GM19452 (cell line): ENCODE results near the gene CDC37L1.
"Not testable (repeated sequence)": the region's sequence is repeated elsewhere in the genome, so short reads cannot be mapped to it uniquely, and the experiment has no call there.

Source experiments
- ATAC-seq: cut with Tn5 transposase; IDR thresholded peaks from one replicate; pipeline ENCODE4 v1.9.1; 2021; ENCODE audit not compliant: unreplicated experiment

CDC37L1 gene

DNA sequence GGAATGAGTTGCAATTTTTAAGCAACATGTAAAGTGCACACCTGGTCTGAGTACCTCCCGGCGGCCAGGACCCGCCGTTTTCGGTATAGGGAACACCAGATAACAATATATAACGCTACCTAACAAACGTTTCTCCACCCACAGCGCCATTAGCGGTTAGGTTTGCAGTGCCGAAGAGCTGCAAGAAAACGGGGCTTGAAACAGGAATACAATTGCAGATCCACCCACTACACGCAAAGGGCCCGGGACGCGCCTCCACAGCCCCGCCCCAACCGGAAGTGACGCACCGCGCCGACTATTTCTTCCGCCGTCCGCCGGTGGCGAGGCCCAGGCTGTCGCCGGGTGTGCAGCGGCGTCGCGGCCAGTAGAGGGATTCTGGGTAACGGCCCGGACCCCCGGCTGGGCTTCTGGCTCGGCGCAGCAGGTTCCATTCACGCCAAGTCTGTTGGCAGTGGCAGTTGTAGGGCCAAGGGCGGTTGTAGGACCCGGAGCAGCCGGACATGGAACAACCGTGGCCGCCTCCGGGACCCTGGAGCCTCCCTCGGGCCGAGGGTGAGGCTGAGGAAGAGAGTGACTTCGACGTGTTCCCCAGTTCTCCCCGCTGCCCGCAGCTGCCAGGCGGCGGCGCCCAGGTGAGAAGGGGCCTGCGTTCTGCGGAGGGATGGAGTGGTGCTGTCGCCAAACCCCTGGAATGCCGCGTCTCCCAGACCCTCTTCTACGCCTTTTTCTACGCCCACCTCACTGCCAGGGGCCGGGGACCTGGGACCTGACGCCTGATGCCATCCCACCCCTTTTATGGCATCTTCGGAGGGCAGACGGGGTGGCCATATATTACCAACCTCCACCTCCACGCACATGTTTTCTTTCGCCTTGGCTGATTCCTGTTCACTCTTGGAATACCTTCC is at the start of gene CDC37L1:
CDC37L1 (plus strand) TSS at position 302 of the 905 bp plus-strand sequence; CDS start at position 501, 199 bp downstream.
- peak; percentile 95 for ATAC-seq

DNA sequence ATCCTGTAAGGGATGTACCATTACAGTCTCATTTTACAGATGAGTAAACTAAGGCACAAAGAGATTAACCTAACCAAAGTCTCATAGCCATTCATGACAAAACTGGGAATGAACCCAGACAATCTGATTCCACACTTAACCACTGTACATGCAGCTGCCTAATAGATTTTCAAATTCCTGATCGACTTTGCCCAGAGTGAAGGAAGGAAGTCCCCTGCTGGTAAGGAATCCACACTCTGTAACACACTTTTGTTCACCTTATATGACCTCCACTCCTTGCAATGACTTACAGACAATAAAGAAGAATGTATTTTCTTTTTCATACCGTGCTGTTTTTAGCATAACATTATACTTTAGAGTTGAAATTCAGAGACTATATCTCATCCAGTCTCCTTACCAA is 48.5 kb upstream of the CDC37L1 start:
- ATAC-seq: no peak

DNA sequence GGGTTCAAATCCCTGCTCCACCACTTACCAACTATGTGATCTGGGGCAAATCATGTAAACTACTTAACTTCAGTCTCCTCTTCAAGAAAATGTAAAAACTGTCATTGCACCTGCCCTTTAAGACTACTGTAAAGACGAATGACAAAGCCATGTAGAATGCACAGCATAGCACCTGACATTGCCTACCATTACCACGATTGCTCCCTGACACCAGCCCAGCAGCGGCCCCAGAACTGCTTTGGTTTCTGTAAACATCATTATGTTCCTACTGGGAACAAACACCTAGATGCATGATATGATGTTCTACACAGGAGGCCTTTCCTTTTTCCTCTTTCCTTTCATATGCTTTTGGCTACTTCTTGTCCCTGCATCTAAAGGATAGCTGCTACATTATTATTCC is 40.4 kb upstream of the CDC37L1 start:
- ATAC-seq: no peak

GRCh38 chr9:4639420-4639819 is 39.9 kb upstream of the CDC37L1 start:
- no peak for ATAC-seq

DNA sequence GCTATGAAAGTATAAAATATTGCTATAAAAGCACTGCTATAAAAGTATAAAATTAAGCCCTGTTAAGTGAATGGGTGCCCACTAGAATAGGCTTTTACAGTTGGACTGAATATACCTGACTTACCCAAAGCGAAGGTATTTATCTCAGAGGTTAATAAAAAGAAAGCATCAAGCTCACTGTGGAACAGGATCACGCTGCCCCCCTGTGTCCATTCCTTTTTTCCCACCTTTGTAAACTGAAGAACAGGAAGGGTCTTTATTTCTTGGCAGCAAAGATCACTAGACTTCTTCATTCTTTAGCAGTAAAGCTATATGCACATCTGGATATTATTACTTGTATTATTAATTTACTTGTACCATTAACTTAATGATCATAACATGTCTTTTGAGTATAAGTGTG is 39.3 kb upstream of the CDC37L1 start:
- ATAC-seq: no peak

DNA sequence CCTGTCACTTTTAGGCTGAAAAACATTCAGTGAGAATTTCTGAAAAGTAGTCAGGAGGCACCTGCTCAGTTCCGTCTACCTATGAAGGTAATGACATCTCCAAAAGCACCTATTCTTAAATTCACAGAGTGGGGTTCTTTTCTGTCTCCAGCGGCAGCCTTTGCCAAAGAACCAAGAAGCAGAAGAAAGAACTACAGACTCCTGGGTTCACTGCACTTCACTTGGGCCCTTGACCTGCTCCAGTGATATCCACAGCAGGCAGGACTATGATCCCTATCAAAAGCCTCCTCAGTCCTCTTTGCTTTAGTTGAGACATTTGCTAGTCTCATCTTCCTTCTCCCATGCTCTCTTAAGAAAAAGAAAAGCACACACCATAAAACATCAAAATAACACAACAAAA is 37.0 kb upstream of the CDC37L1 start:
- no peak for ATAC-seq

DNA sequence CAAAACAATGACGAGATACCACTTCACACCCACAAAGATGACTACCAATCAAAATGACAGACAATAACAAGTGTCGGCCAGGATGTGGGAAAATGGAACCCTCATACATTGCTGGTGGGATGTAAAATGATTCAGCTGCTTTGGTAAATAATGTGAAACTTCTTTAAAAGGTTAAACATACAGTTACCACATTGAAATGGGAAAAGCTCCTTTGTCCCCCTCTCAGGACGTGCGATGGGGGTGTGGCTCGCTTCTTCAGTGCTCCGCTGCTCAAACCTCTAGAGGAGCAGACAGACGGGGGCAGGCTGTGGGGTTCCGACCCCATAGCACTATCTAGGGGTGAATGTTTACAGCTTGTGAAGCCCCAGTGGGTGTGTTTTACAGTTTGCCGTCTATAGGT is 25.3 kb upstream of the CDC37L1 start:
- ATAC-seq: no peak

GRCh38 chr9:4654538-4654937 is 24.8 kb upstream of the CDC37L1 start:
- no peak for ATAC-seq

GRCh38 chr9:4656196-4656595 is 23.2 kb upstream of the CDC37L1 start:
- not testable (repeated sequence) for ATAC-seq

DNA sequence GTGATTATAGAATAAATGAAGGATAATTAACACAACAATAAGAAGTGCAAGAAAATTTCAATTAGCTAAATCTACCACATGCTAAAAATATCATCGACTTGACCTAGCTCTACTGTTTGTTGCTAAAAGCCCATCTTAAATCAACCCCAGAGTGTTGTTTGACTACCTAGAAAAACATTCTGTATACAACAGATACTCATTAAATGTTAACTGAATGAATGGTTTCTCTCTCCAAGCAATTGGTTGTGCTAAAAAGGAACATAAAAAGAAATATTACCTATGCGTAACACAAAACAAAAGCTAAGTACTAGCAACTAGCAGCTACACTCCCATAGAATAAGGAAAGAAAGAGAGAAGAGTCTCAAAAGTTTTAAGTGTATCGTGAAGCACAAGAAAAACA is 22.7 kb upstream of the CDC37L1 start:
- no peak for ATAC-seq

- no peak for ATAC-seq
Measured at GRCh38 chr9:4657426-4658159, 21.8 kb upstream of the CDC37L1 start.

- not testable (repeated sequence) for ATAC-seq
Measured at GRCh38 chr9:4660665-4661064, 18.7 kb upstream of the CDC37L1 start.

- ATAC-seq: no peak
Measured at GRCh38 chr9:4661165-4661564, 18.2 kb upstream of the CDC37L1 start.

DNA sequence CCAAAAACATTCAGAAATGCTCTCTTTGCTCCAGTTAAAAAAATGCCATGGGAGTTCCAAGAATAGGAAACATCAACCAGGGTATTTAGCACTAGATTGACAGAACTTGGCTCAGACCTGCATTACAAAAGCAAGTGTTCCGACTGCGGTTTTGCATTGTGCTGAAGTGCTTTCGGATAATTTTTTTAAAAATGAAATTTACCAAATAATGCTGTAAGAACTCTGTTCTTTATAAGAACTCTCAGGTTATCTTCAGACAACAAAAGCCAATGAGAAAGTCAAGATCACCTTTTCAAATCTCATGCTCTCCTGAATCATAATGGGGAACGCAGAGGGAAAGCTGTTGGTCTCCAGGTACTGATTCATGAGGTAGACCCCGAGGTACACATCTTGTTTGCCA is 17.8 kb upstream of the CDC37L1 start:
- no peak for ATAC-seq

DNA sequence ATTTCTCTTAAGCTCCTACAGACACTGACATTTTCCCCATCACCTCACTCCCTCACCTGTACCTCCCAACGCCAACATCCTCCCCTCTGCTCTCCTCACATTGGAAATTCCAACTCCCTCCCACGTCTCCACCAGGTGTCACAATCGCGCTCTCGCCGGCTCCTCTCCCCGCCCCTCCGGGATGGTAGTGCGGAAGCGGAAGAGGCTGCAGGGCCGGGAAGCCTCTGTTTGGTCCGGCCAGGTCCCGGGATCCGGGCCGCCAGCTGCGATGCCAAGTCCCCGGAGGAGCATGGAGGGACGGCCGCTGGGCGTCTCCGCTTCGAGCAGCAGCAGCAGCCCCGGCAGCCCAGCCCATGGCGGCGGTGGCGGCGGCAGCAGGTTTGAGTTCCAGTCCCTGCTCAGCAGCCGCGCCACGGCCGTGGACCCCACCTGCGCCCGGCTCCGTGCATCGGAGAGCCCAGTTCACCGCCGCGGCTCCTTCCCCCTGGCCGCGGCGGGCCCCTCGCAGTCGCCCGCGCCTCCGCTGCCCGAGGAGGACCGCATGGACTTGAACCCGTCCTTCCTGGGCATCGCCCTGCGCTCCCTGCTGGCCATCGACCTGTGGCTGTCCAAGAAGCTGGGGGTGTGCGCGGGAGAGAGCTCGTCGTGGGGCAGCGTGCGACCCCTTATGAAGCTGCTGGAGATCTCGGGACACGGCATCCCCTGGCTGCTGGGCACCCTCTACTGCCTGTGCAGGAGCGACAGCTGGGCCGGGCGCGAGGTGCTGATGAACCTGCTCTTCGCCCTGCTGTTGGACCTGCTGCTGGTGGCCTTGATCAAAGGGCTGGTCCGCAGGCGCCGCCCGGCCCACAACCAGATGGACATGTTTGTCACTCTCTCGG is 17.0 kb upstream of the CDC37L1 start, which contains the start of gene PLPP6:
PLPP6 (plus strand) TSS at position 187 of the 881 bp plus-strand sequence; CDS start at position 269, 82 bp downstream.
- ATAC-seq: peak; percentile 80

GRCh38 chr9:4662989-4663792 is 16.2 kb upstream of the CDC37L1 start:
- ATAC-seq: no peak

GRCh38 chr9:4663956-4664355 is 15.4 kb upstream of the CDC37L1 start:
- no peak for ATAC-seq

- no peak for ATAC-seq
Measured at GRCh38 chr9:4665357-4665756, 14.0 kb upstream of the CDC37L1 start.

- ATAC-seq: no peak
Measured at GRCh38 chr9:4666042-4666699, 13.2 kb upstream of the CDC37L1 start, which contains the start of gene SPATA6L. SPATA6L (minus strand) TSS chr9:4666480; CDS start chr9:4666250, 230 bp downstream.
